AG04449 (cell line): ENCODE results near the gene POU6F2.

ENCODE experiments used
- CTCF ChIA-PET: fragments of 350-600 bp; formaldehyde crosslinking; extraction: SDS; loops from one replicate; lab custom pipeline; 2021; ENCODE audit warnings: antibody characterized with exemption; lab: Yijun Ruan, JAX
- POLR2A ChIA-PET: fragments of 400-600, 350-600 bp; formaldehyde crosslinking; extraction: SDS; loops from one replicate; lab custom pipeline; 2020; ENCODE audit warnings: antibody characterized with exemption, inconsistent platforms; lab: Yijun Ruan, JAX
- DNase-seq: peaks from one replicate; pipeline ENCODE4 v3.0.0-alpha.2; 2010; ENCODE audit warnings: low read depth, low spot score
- H3K4me3 ChIP-seq: 2 replicates; pipeline ENCODE4 v1.5.1; 2011; ENCODE audit warnings: low read depth, mild to moderate bottlenecking, control low read depth, low read length
- CTCF ChIP-seq: IDR thresholded peaks from one replicate; pipeline ENCODE4 v1.5.1; 2011; ENCODE audit warnings: mild to moderate bottlenecking, moderate library complexity, low read length, control low read depth, inconsistent platforms; ENCODE audit not compliant: insufficient read depth; ENCODE audit errors: missing control alignments

POU6F2 gene

GRCh38 chr7:39384386-39384785, 406.7 kb downstream of the POU6F2 start:
- TF ChIP-seq CTCF, result no peak
- CTCF ChIA-PET, result no interaction called here
- no peak for DNase-seq
- POLR2A ChIA-PET, result no interaction called here
- H3K4me3 ChIP-seq, result no peak overlapping the region

- no peak overlapping the region for H3K4me3 ChIP-seq
- POLR2A ChIA-PET, result no interaction called here
- no peak for TF ChIP-seq CTCF
- CTCF ChIA-PET, result interaction anchor here (1.3 kb wide), 1 partner anchor 11 kb away, joined by 3 read pairs; no protein-coding TSS in a partner anchor
- DNase-seq, result no peak
Measured at GRCh38 chr7:39386718-39387117, 409.0 kb downstream of the POU6F2 start.

GRCh38 chr7:39392151-39392550, 414.4 kb downstream of the POU6F2 start:
- H3K4me3 ChIP-seq, result no peak overlapping the region
- no peak for TF ChIP-seq CTCF
- POLR2A ChIA-PET, result no interaction called here
- CTCF ChIA-PET, result no interaction called here
- DNase-seq, result no peak

- CTCF ChIA-PET, result interaction anchor here (1.2 kb wide), 1 partner anchor 19 kb away, joined by 3 read pairs; no protein-coding TSS in a partner anchor
- POLR2A ChIA-PET, result no interaction called here
- H3K4me3 ChIP-seq, result no peak overlapping the region
- no peak for DNase-seq
- no peak for TF ChIP-seq CTCF
Measured at GRCh38 chr7:39394105-39394680, 416.5 kb downstream of the POU6F2 start.

GRCh38 chr7:39399458-39399857, 421.7 kb downstream of the POU6F2 start:
- CTCF ChIA-PET, result no interaction called here
- POLR2A ChIA-PET, result no interaction called here
- no peak for DNase-seq
- no peak overlapping the region for H3K4me3 ChIP-seq
- TF ChIP-seq CTCF, result no peak

- DNase-seq, result no peak
- CTCF ChIA-PET, result no interaction called here
- TF ChIP-seq CTCF, result no peak
- POLR2A ChIA-PET, result no interaction called here
- no peak overlapping the region for H3K4me3 ChIP-seq
Measured at GRCh38 chr7:39399986-39400385, 422.3 kb downstream of the POU6F2 start.
